Neural crest cell (in vitro differentiated cells): Measurements from ENCODE around the gene GDF10. TPM values are rescaled to one million over a fixed set of nuclear protein-coding genes. Genes with fewer than 3 reads are reported as not detected.

ENCODE experiments used
- DNase-seq: peaks from one replicate; pipeline ENCODE4 v3.0.0; 2021; ENCODE audit warnings: low read depth, mixed read lengths, low spot score
- H3K27ac Mint-ChIP-seq: one replicate; pipeline ENCODE4 v1.8.0; 2021; ENCODE audit warnings: mild to moderate bottlenecking, mixed read lengths; ENCODE audit not compliant: unreplicated experiment
- H3K27me3 Mint-ChIP-seq: 2 replicates; pipeline ENCODE4 v1.8.0; 2021; ENCODE audit warnings: low read depth, mild to moderate bottlenecking, mixed read lengths
- H3K36me3 Mint-ChIP-seq: 2 replicates; pipeline ENCODE4 v1.8.0; 2021; ENCODE audit warnings: low read depth, mild to moderate bottlenecking, mixed read lengths
- H3K4me1 Mint-ChIP-seq: 2 replicates; pipeline ENCODE4 v1.8.0; 2021; ENCODE audit warnings: mixed read lengths
- H3K4me3 Mint-ChIP-seq: one replicate; pipeline ENCODE4 v1.8.0; 2021; ENCODE audit warnings: mild to moderate bottlenecking, mixed read lengths
- H3K9me3 Mint-ChIP-seq: 2 replicates; pipeline ENCODE4 v1.8.0; 2021; ENCODE audit warnings: mixed read lengths
- total RNA-seq: library from RNA; stranded (reverse); gene quantifications from 2 replicates; pipeline ENCODE4 v1.2.1, GENCODE V29; 2021
- TF ChIP-seq, protein P1 (sequence below): fragments of 200-600 bp; sonication (generic); conservative IDR thresholded peaks from 2 replicates; pipeline ENCODE4 v1.5.0; 2021; ENCODE audit warnings: antibody characterized with exemption, mild to moderate bottlenecking

GDF10 gene
- total RNA-seq, 1 donor from 2014 or later: 2.9 TPM

DNA sequence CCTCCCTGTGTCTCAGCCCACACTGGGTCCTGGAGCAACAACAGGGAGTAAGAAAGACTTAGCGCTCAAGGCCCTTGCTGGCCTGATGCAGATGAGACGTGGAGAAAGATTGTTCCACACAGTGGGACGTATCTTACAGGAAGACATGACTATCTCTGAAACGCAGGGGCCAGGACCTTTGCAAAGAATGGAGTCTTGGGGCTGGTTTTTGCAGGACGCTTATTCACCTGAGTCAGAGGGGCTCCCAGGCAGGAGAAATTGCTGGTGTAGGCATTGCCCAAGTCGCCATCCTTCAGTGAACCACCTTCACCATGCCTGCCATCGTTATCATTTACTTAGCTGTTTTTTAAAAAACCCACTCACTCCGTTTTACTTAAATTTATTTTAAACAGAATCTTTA lies 11.8 kb upstream of the GDF10 start:
- TF ChIP-seq, protein P1, sequence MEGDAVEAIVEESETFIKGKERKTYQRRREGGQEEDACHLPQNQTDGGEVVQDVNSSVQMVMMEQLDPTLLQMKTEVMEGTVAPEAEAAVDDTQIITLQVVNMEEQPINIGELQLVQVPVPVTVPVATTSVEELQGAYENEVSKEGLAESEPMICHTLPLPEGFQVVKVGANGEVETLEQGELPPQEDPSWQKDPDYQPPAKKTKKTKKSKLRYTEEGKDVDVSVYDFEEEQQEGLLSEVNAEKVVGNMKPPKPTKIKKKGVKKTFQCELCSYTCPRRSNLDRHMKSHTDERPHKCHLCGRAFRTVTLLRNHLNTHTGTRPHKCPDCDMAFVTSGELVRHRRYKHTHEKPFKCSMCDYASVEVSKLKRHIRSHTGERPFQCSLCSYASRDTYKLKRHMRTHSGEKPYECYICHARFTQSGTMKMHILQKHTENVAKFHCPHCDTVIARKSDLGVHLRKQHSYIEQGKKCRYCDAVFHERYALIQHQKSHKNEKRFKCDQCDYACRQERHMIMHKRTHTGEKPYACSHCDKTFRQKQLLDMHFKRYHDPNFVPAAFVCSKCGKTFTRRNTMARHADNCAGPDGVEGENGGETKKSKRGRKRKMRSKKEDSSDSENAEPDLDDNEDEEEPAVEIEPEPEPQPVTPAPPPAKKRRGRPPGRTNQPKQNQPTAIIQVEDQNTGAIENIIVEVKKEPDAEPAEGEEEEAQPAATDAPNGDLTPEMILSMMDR: no peak
- DNase-seq: no peak
- Mint-ChIP-seq H3K4me1 (no peaks in the 10 kb centered on the region), H3K4me3 (no peak overlapping the region), H3K9me3 (no peaks in the 10 kb centered on the region), H3K27me3 (peaks cover 3% of the 10 kb centered on the region), H3K36me3 (no peaks in the 10 kb centered on the region), H3K27ac (no peak overlapping the region)

- DNase-seq: no peak
- TF ChIP-seq, protein P1: no peak
- H3K27ac Mint-ChIP-seq: no peak overlapping the region
- H3K4me3 Mint-ChIP-seq: no peak overlapping the region
- H3K4me1 Mint-ChIP-seq: no peaks in the 10 kb centered on the region
- H3K36me3 Mint-ChIP-seq: no peaks in the 10 kb centered on the region
- H3K9me3 Mint-ChIP-seq: no peaks in the 10 kb centered on the region
- peaks cover 3% of the 10 kb centered on the region for H3K27me3 Mint-ChIP-seq
Measured at GRCh38 chr10:47288916-47289495, 11.0 kb upstream of the GDF10 start.

DNA sequence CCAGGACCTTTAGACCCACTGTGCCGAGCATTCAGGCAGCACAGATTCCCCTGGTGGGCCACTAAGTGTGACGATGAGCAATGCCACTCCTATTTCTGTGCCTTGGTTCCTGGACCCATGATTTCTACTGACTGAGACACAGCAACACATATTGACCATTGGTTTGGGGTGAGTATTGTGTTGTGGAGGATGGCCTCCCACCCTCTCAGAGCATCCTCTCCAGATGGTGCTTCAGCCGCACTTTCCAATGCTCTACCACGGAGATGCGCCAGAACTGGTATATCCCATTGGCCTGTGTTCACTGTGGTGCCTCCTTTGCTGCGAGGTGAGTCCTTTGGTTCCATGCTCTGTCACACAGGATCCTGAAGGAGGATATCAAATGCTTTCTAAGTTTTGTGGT lies 10.1 kb upstream of the GDF10 start:
- H3K27ac Mint-ChIP-seq: no peak overlapping the region
- no peaks in the 10 kb centered on the region for H3K4me1 Mint-ChIP-seq
- H3K4me3 Mint-ChIP-seq: no peak overlapping the region
- DNase-seq: no peak
- TF ChIP-seq, protein P1: no peak
- H3K36me3 Mint-ChIP-seq: no peaks in the 10 kb centered on the region
- peaks cover 3% of the 10 kb centered on the region for H3K27me3 Mint-ChIP-seq
- H3K9me3 Mint-ChIP-seq: no peaks in the 10 kb centered on the region

- H3K27ac Mint-ChIP-seq: no peak overlapping the region
- H3K27me3 Mint-ChIP-seq: peaks cover 3% of the 10 kb centered on the region
- DNase-seq: no peak
- H3K36me3 Mint-ChIP-seq: no peaks in the 10 kb centered on the region
- no peak overlapping the region for H3K4me3 Mint-ChIP-seq
- TF ChIP-seq, protein P1: no peak
- peaks cover 4% of the 10 kb centered on the region for H3K4me1 Mint-ChIP-seq
- H3K9me3 Mint-ChIP-seq: no peaks in the 10 kb centered on the region
Measured at GRCh38 chr10:47290338-47290737, 9.7 kb upstream of the GDF10 start.

- Mint-ChIP-seq H3K27me3 (peaks cover 6% of the 10 kb centered on the region), H3K9me3 (no peaks in the 10 kb centered on the region), H3K36me3 (no peaks in the 10 kb centered on the region), H3K4me1 (peaks cover 18% of the 10 kb centered on the region), H3K4me3 (no peak overlapping the region), H3K27ac (no peak overlapping the region)
- no peak for DNase-seq
- TF ChIP-seq, protein P1: no peak
Measured at GRCh38 chr10:47291682-47292081, 8.3 kb upstream of the GDF10 start.
